GM23248 (cell line): ENCODE measurements around the gene PPP1R13B. TPM values are rescaled to one million over a fixed set of nuclear protein-coding genes. Genes with fewer than 3 reads are reported as not detected.

ENCODE experiments used
- DNase-seq: peaks from one replicate; pipeline ENCODE4 v3.0.0-alpha.2; 2015
- H2AFZ ChIP-seq: fragments of 200-600 bp; sonication (generic); 2 replicates; pipeline ENCODE4 v1.6.1; 2016; ENCODE audit warnings: antibody characterized with exemption
- H3F3A ChIP-seq: fragments of 200-600 bp; sonication (generic); 2 replicates; pipeline ENCODE4 v1.6.1; 2016; ENCODE audit warnings: mild to moderate bottlenecking, antibody characterized with exemption, mixed run types; ENCODE audit not compliant: insufficient read depth
- H3K27ac ChIP-seq: fragments of 200-600 bp; sonication (generic); 2 replicates; pipeline ENCODE4 v1.5.1; 2016; ENCODE audit warnings: mild to moderate bottlenecking
- H3K27me3 ChIP-seq: fragments of 200-600 bp; sonication (generic); replicated peaks from 2 replicates; pipeline ENCODE4 v1.6.1; 2016; ENCODE audit warnings: mild to moderate bottlenecking; ENCODE audit not compliant: insufficient read depth
- H3K36me3 ChIP-seq: fragments of 200-600 bp; sonication (generic); 2 replicates; pipeline ENCODE4 v1.6.1; 2016; ENCODE audit warnings: low read depth, mild to moderate bottlenecking
- H3K4me1 ChIP-seq: fragments of 200-600 bp; sonication (generic); 2 replicates; pipeline ENCODE4 v1.6.1; 2016; ENCODE audit warnings: mild to moderate bottlenecking; ENCODE audit not compliant: insufficient read depth
- H3K4me2 ChIP-seq: fragments of 200-600 bp; sonication (generic); one replicate; pipeline ENCODE4 v1.6.1; 2016; ENCODE audit warnings: mild to moderate bottlenecking; ENCODE audit not compliant: unreplicated experiment
- H3K4me3 ChIP-seq: fragments of 200-600 bp; sonication (generic); 2 replicates; pipeline ENCODE4 v1.5.1; 2016; ENCODE audit warnings: mild to moderate bottlenecking
- H3K79me2 ChIP-seq: fragments of 200-600 bp; sonication (generic); 2 replicates; pipeline ENCODE4 v1.6.1; 2016; ENCODE audit warnings: mild to moderate bottlenecking; ENCODE audit not compliant: insufficient read depth
- H3K9ac ChIP-seq: fragments of 200-600 bp; sonication (generic); 2 replicates; pipeline ENCODE4 v1.6.1; 2016; ENCODE audit warnings: mild to moderate bottlenecking
- H3K9me2 ChIP-seq: fragments of 200-600 bp; sonication (generic); 2 replicates; pipeline ENCODE4 v1.6.1; 2016; ENCODE audit warnings: mixed run types, mild to moderate bottlenecking, moderate library complexity; ENCODE audit not compliant: insufficient read depth
- H3K9me3 ChIP-seq: fragments of 200-600 bp; sonication (generic); one replicate; pipeline ENCODE4 v1.6.1; 2017; ENCODE audit warnings: low read depth
- H4K20me1 ChIP-seq: fragments of 200-600 bp; sonication (generic); 2 replicates; pipeline ENCODE4 v1.6.0; 2016; ENCODE audit not compliant: insufficient read depth
- EZH2 ChIP-seq: fragments of 200-600 bp; sonication (generic); IDR thresholded peaks from 2 replicates; pipeline ENCODE4 v1.6.1; 2018; ENCODE audit warnings: antibody characterized with exemption, mild to moderate bottlenecking; ENCODE audit not compliant: insufficient read depth, poor library complexity, severe bottlenecking
- EZH2phosphoT487 ChIP-seq: fragments of 200-600 bp; sonication (generic); IDR thresholded peaks from 2 replicates; pipeline ENCODE4 v1.6.1; 2018; ENCODE audit warnings: antibody characterized with exemption, moderate library complexity, mild to moderate bottlenecking, low read depth; ENCODE audit not compliant: insufficient read depth
- WGBS, 2 experiments: methylation state at CpG; one replicate each; pipeline ENCODE4 v1.1.6; 2015 to 2017; ENCODE audit warnings: low lambda C conversion rate in 2 of 2, low coverage in 1 of 2; ENCODE audit errors: missing lambda C conversion rate in 2 of 2; 5-methylcytosine and 5-hydroxymethylcytosine counted together
- in situ Hi-C: fragments of 300-500 bp; cut with MboI; formaldehyde crosslinking; loops from 2 replicates; pipeline ENCODE4 v1.15.0; 2020
- polyA plus RNA-seq: library from polyadenylated mRNA; unstranded; fragments of >200 nt; fragmentation: Nextera tagmentation; extraction: Ambion mirVana; gene quantifications from 2 replicates; pipeline ENCODE4 v1.2.1, GENCODE V29; 2016
- total RNA-seq: library from RNA; depleted of rRNA; stranded (reverse); fragments of >200 nt; shearing (Covaris generic); gene quantifications from 2 replicates; pipeline ENCODE4 v1.2.3, GENCODE V29; 2014

Gene PPP1R13B
- total and polyA plus RNA-seq, 2 experiments from 2014 or later = 2.0 to 4.6 TPM

GRCh38 chr14:103838117-103838516 is 9.3 kb downstream of the PPP1R13B start:
- Histone ChIP-seq H3K4me1 (no peaks in the 10 kb centered on the region), H3K4me3 (no peak overlapping the region), H3K4me2 (no peak overlapping the region), H3K9me3 (no peaks in the 10 kb centered on the region), H3K36me3 (no peaks in the 10 kb centered on the region), H3F3A (no peaks in the 10 kb centered on the region), H3K9ac (no peak overlapping the region), H2AFZ (no peak overlapping the region), H3K79me2 (peaks cover 16% of the 10 kb centered on the region; the same call in 1 of the 2 replicates), H3K27me3 (no peaks in the 10 kb centered on the region), H3K27ac (no peak overlapping the region), H4K20me1 (no peaks in the 10 kb centered on the region), H3K9me2 (no peaks in the 10 kb centered on the region)
- TF ChIP-seq EZH2phosphoT487 = no peak
- no peak for TF ChIP-seq EZH2
- WGBS, 2 experiments = 52 to 57% methylated on average over 1 of the region's 1 CpG
- no peak for DNase-seq
- in situ Hi-C loops = no loop called here

GRCh38 chr14:103836976-103837725 is 10.2 kb downstream of the PPP1R13B start:
- Histone ChIP-seq H3K79me2 (peaks cover 14% of the 10 kb centered on the region; the same call in 1 of the 2 replicates), H3K27ac (no peak overlapping the region), H2AFZ (no peak overlapping the region), H3K9me3 (no peaks in the 10 kb centered on the region), H3K4me2 (no peak overlapping the region), H3K36me3 (no peaks in the 10 kb centered on the region), H3K4me1 (no peaks in the 10 kb centered on the region), H3F3A (no peaks in the 10 kb centered on the region), H3K27me3 (no peaks in the 10 kb centered on the region), H4K20me1 (no peaks in the 10 kb centered on the region), H3K4me3 (no peak overlapping the region), H3K9me2 (no peaks in the 10 kb centered on the region), H3K9ac (no peak overlapping the region)
- TF ChIP-seq EZH2 (no peak), EZH2phosphoT487 (no peak)
- DNase-seq = no peak
- WGBS, 2 experiments = 79 to 86% methylated on average over 6 of the region's 6 CpGs
- in situ Hi-C loops = no loop called here

GRCh38 chr14:103834956-103835355 is 12.4 kb downstream of the PPP1R13B start:
- no peak for DNase-seq
- Histone ChIP-seq H3K9me3 (no peaks in the 10 kb centered on the region), H3K27ac (no peak overlapping the region), H2AFZ (no peak overlapping the region), H3K9me2 (no peaks in the 10 kb centered on the region), H3K9ac (no peak overlapping the region), H3K79me2 (peaks cover 21% of the 10 kb centered on the region), H3K27me3 (no peaks in the 10 kb centered on the region), H3K4me2 (no peak overlapping the region), H4K20me1 (no peaks in the 10 kb centered on the region), H3K4me1 (no peaks in the 10 kb centered on the region), H3K4me3 (no peak overlapping the region), H3K36me3 (no peaks in the 10 kb centered on the region), H3F3A (no peaks in the 10 kb centered on the region)
- in situ Hi-C loops = no loop called here
- TF ChIP-seq EZH2phosphoT487 (no peak), EZH2 (no peak)
- WGBS, 2 experiments = 88 to 96% methylated on average over 2 of the region's 2 CpGs

- H3K79me2 ChIP-seq = peaks cover 17% of the 10 kb centered on the region
- no peak overlapping the region for H3K9ac ChIP-seq
- H3F3A ChIP-seq = no peaks in the 10 kb centered on the region
- no peak overlapping the region for H3K4me3 ChIP-seq
- H3K4me2 ChIP-seq = no peak overlapping the region
- in situ Hi-C loops = no loop called here
- H3K9me3 ChIP-seq = no peaks in the 10 kb centered on the region
- WGBS, 2 experiments = 84% methylated on average over 4 of the region's 4 CpGs
- H3K36me3 ChIP-seq = no peaks in the 10 kb centered on the region
- no peaks in the 10 kb centered on the region for H4K20me1 ChIP-seq
- no peaks in the 10 kb centered on the region for H3K9me2 ChIP-seq
- TF ChIP-seq EZH2 = no peak
- no peak for TF ChIP-seq EZH2phosphoT487
- 0 out of 2 replicates have a peak, but pooled peaks cover 1% of the 10 kb centered on the region for H3K4me1 ChIP-seq
- no peak overlapping the region for H3K27ac ChIP-seq
- DNase-seq = no peak
- no peaks in the 10 kb centered on the region for H3K27me3 ChIP-seq
- H2AFZ ChIP-seq = no peak overlapping the region
Measured at GRCh38 chr14:103833711-103834110, 13.7 kb downstream of the PPP1R13B start.
